A549 (cell line): ENCODE results near the gene DDX47. TPM values are rescaled to one million over a fixed set of nuclear protein-coding genes. Genes with fewer than 3 reads are reported as not detected.

Experiments used
- ATAC-seq, 2 experiments: fragments of 200-7000 bp in 1 of 2; fragments of >200 bp in 1 of 2; cut with Nextera tagmentation in 1 of 2; cut with Tn5 transposase in 1 of 2; 3 replicates each; pipeline versions ENCODE4 v1.8.0 to v1.9.1; 2018 to 2020; ENCODE audit warnings: mild to moderate bottlenecking in 1 of 2, moderate library complexity in 1 of 2
- CTCF ChIA-PET: fragments of 300-600 bp; sonication (Branson Sonifier 250); formaldehyde crosslinking; extraction: SDS; loops from one replicate; lab custom pipeline; 2021; ENCODE audit warnings: antibody characterized with exemption, inconsistent platforms; lab: Yijun Ruan, JAX
- POLR2A ChIA-PET: fragments of 350-600 bp; formaldehyde crosslinking; extraction: SDS; loops from one replicate; lab custom pipeline; 2021; ENCODE audit warnings: antibody characterized with exemption, inconsistent platforms; lab: Yijun Ruan, JAX
- DNase-seq, 2 experiments: peaks; one replicate each; pipeline versions ENCODE4 v3.0.0 to v3.0.0-alpha.2; 2011 to 2016; ENCODE audit warnings: low read depth in 1 of 2, low spot score in 1 of 2
- FAIRE-seq: peaks from 2 replicates; lab custom pipeline; 2011; peaks lifted over from hg19 to GRCh38; lab: Jason Lieb, UNC
- H3K27ac ChIP-seq, 2 experiments: fragments of >200 bp; sonication (Bioruptor Twin); formaldehyde crosslinking; 3 replicates each; pipeline ENCODE4 v1.5.1; 2016 to 2017
- H3K4me1 ChIP-seq: fragments of >200 bp; sonication (Bioruptor Twin); formaldehyde crosslinking; 3 replicates; pipeline ENCODE4 v1.6.1; 2016
- H3K4me2 ChIP-seq: fragments of >200 bp; sonication (Bioruptor Twin); formaldehyde crosslinking; 3 replicates; pipeline ENCODE4 v1.6.1; 2016
- H3K4me3 ChIP-seq: fragments of >200 bp; sonication (Bioruptor Twin); formaldehyde crosslinking; 3 replicates; pipeline ENCODE4 v1.5.1; 2016
- H3K9me3 ChIP-seq: fragments of >200 bp; sonication (Bioruptor Twin); formaldehyde crosslinking; 3 replicates; pipeline ENCODE4 v1.6.1; 2016
- EHF ChIP-seq: fragments of 250-450 bp; sonication (Bioruptor Pico); IDR thresholded peaks from 2 replicates; pipeline ENCODE4 v1.5.0; 2020; ENCODE audit warnings: mild to moderate bottlenecking
- FOSB ChIP-seq: fragments of 250-450 bp; sonication (Bioruptor Pico); IDR thresholded peaks from 2 replicates; pipeline ENCODE4 v1.5.0; 2020; ENCODE audit warnings: mild to moderate bottlenecking, moderate library complexity
- HEYL ChIP-seq: fragments of 250-450 bp; sonication (Bioruptor Pico); IDR thresholded peaks from 2 replicates; pipeline ENCODE4 v1.8.0; 2021; ENCODE audit warnings: mild to moderate bottlenecking, moderate library complexity
- HOXA7 ChIP-seq: fragments of 250-450 bp; sonication (Bioruptor Pico); IDR thresholded peaks from 2 replicates; pipeline ENCODE4 v1.5.0; 2020; ENCODE audit warnings: mild to moderate bottlenecking, moderate library complexity
- HOXB13 ChIP-seq: fragments of 250-450 bp; sonication (Bioruptor Pico); IDR thresholded peaks from 2 replicates; pipeline ENCODE4 v1.5.0; 2020; ENCODE audit warnings: low read depth, mild to moderate bottlenecking, moderate library complexity
- HOXB5 ChIP-seq: fragments of 250-450 bp; sonication (Bioruptor Pico); IDR thresholded peaks from 2 replicates; pipeline ENCODE4 v1.5.0; 2020; ENCODE audit warnings: mild to moderate bottlenecking, moderate library complexity
- KDM1A ChIP-seq: fragments of 200-600 bp; sonication (generic); IDR thresholded peaks from 2 replicates; pipeline ENCODE4 v1.6.1; 2016; ENCODE audit warnings: low read depth, mild to moderate bottlenecking
- MYC ChIP-seq: IDR thresholded peaks from 2 replicates; pipeline ENCODE4 v1.6.1; 2012; ENCODE audit warnings: mild to moderate bottlenecking, inconsistent platforms, low read length, improper control_type of control experiment, borderline replicate concordance
- NPAS2 ChIP-seq: fragments of 250-450 bp; sonication (Bioruptor Pico); IDR thresholded peaks from 2 replicates; pipeline ENCODE4 v1.8.0; 2022; ENCODE audit warnings: mild to moderate bottlenecking, moderate library complexity, borderline replicate concordance
- POLR2AphosphoS2 ChIP-seq: conservative IDR thresholded peaks from 2 replicates; pipeline ENCODE4 v1.6.1; 2012; ENCODE audit warnings: low read length, improper control_type of control experiment, inconsistent platforms
- RARB ChIP-seq: fragments of 250-450 bp; sonication (Bioruptor Pico); IDR thresholded peaks from 2 replicates; pipeline ENCODE4 v1.8.0; 2021; ENCODE audit warnings: mild to moderate bottlenecking, moderate library complexity
- RCOR1 ChIP-seq: fragments of 150-350 bp; IDR thresholded peaks from 2 replicates; pipeline ENCODE4 v1.6.1; 2014; ENCODE audit warnings: antibody characterized with exemption, low read length, low read depth
- RFX5 ChIP-seq: fragments of 450-650 bp; IDR thresholded peaks from 2 replicates; pipeline ENCODE4 v1.7.1; 2014; ENCODE audit warnings: antibody characterized with exemption, mild to moderate bottlenecking, moderate library complexity
- TFCP2L1 ChIP-seq: fragments of 250-450 bp; sonication (Bioruptor Pico); IDR thresholded peaks from 2 replicates; pipeline ENCODE4 v1.5.0; 2021; ENCODE audit warnings: mild to moderate bottlenecking
- TP53 ChIP-seq: fragments of 250-450 bp; sonication (Bioruptor Pico); IDR thresholded peaks from 2 replicates; pipeline ENCODE4 v1.5.0; 2021; ENCODE audit warnings: mild to moderate bottlenecking, moderate library complexity
- ZFP36 ChIP-seq: fragments of 450-650 bp; IDR thresholded peaks from 2 replicates; pipeline ENCODE4 v1.6.1; 2014; ENCODE audit warnings: borderline replicate concordance; ENCODE audit not compliant: partially characterized antibody
- ZNF302 ChIP-seq: fragments of 250-450 bp; sonication (Bioruptor Pico); IDR thresholded peaks from 2 replicates; pipeline ENCODE4 v1.9.0; 2021; ENCODE audit warnings: inconsistent platforms, mild to moderate bottlenecking, moderate library complexity
- ZSCAN20 ChIP-seq: fragments of 250-450 bp; sonication (Bioruptor Pico); IDR thresholded peaks from 2 replicates; pipeline ENCODE4 v1.8.0; 2022; ENCODE audit warnings: mild to moderate bottlenecking, moderate library complexity
- WGBS: methylation state at CpG from one replicate; pipeline ENCODE4 v1.1.6; 2017; ENCODE audit errors: missing lambda C conversion rate; 5-methylcytosine and 5-hydroxymethylcytosine counted together
- polyA plus RNA-seq, 4 experiments: library from polyadenylated mRNA; depleted of rRNA in 3 of 4; stranded (reverse); fragments of >200 nt; fragmentation: RNase III in 1 of 4; extraction: RNeasy Plus Mini Kit Qiagen cat#74134 plus additional on column Dnase treatment in 1 of 4; gene quantifications; 2 replicates in 3 of 4; 3 replicates in 1 of 4; pipeline ENCODE4 v1.2.3, GENCODE V29; 2011 to 2017
- TF ChIP-seq, protein P1 (sequence below): IDR thresholded peaks from 2 replicates; pipeline ENCODE4 v1.6.1; 2012
- TF ChIP-seq, protein P2 (sequence below): fragments of 250-450 bp; sonication (Bioruptor Pico); IDR thresholded peaks from 2 replicates; pipeline ENCODE4 v1.5.0; 2020; ENCODE audit warnings: low read depth, mild to moderate bottlenecking, moderate library complexity
- TF ChIP-seq, protein P3 (sequence below): fragments of 250-450 bp; sonication (Bioruptor Pico); IDR thresholded peaks from 2 replicates; pipeline ENCODE4 v1.5.0; 2021; ENCODE audit warnings: mild to moderate bottlenecking, moderate library complexity, borderline replicate concordance

DDX47 gene
- polyA plus RNA-seq, 2 of the 4 experiments (the other 2 are of a cell fraction): 81.6 to 144 TPM

DNA sequence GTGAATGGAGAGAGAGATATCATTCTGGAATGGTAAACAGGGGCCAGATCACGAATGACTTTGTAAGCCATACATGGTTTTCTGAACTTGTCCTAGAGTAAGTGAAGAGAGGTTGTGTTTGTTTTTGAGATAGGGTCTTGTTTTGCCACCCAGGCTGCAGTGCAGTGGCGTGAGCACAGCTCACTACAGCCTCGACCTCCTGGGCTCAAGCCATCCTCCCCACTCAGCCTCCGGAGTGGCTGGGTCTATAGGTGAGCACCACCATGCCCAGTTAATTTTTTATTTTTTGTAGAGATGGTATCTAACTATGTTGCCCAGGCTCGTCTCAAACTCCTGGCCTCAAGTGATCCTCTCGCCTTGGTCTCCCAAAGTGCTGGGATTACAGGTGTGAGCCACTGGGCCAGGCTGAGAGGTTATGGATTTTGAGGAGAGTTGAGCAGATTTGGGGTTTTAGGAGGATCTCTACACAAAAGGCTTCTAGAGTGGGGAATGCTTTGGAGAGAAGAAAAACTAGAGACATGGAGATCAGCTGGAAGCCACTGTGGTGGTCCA lies 58.5 kb downstream of the DDX47 start:
- peak overlapping the region; percentile 97 to 98 for H3K27ac ChIP-seq
- WGBS: 39% methylated on average over 6 of the region's 6 CpGs
- peak overlapping the region; percentile 86 for H3K4me2 ChIP-seq
- ATAC-seq (no peak; a peak in 2 of 6 replicates), DNase-seq (no peak), FAIRE-seq (no peak)
- CTCF ChIA-PET: interaction anchor here (0.6 to 5.0 kb wide), 7 partner anchors 12 to 110 kb away, joined by 3 to 34 read pairs (median 4); partner anchors contain the start of gene GPRC5A
- H3K4me1 ChIP-seq: peaks cover 61% of the 10 kb centered on the region
- POLR2A ChIA-PET: interaction anchor here (1.2 to 3.3 kb wide), 2 partner anchors 20 to 35 kb away, joined by 4 to 28 read pairs; partner anchors contain the start of gene GPRC5A
- TF ChIP-seq, protein P1, sequence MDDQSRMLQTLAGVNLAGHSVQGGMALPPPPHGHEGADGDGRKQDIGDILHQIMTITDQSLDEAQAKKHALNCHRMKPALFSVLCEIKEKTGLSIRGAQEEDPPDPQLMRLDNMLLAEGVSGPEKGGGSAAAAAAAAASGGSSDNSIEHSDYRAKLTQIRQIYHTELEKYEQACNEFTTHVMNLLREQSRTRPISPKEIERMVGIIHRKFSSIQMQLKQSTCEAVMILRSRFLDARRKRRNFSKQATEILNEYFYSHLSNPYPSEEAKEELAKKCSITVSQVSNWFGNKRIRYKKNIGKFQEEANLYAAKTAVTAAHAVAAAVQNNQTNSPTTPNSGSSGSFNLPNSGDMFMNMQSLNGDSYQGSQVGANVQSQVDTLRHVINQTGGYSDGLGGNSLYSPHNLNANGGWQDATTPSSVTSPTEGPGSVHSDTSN: no peak
- TF ChIP-seq TFCP2L1 (no peak), HOXB13 (CRISPR knock-in tag) (peak; percentile 55; the same call in 1 of the 2 replicates), RCOR1 (no peak), TP53 (CRISPR knock-in tag) (0 out of 2 replicates have a peak, but pooled peaks have one; percentile 57), RARB (CRISPR knock-in tag) (0 out of 2 replicates have a peak, but pooled peaks have one; percentile 46), ZSCAN20 (CRISPR knock-in tag) (0 out of 2 replicates have a peak, but pooled peaks have one; percentile 14), ZFP36 (no peak), POLR2AphosphoS2 (no peak), NPAS2 (CRISPR knock-in tag) (peak; percentile 18; the same call in 1 of the 2 replicates), KDM1A (no peak), MYC (no peak), HEYL (peak; percentile 89), FOSB (CRISPR knock-in tag) (peak; percentile 6; the same call in 1 of the 2 replicates), RFX5 (no peak), HOXB5 (CRISPR knock-in tag) (peak; percentile 72; the same call in 1 of the 2 replicates), HOXA7 (CRISPR knock-in tag) (no peak), ZNF302 (0 out of 2 replicates have a peak, but pooled peaks have one; percentile 48), EHF (CRISPR knock-in tag) (peak; percentile 76)
- TF ChIP-seq, protein P2, sequence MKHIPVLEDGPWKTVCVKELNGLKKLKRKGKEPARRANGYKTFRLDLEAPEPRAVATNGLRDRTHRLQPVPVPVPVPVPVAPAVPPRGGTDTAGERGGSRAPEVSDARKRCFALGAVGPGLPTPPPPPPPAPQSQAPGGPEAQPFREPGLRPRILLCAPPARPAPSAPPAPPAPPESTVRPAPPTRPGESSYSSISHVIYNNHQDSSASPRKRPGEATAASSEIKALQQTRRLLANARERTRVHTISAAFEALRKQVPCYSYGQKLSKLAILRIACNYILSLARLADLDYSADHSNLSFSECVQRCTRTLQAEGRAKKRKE: no peak
- TF ChIP-seq, protein P3, sequence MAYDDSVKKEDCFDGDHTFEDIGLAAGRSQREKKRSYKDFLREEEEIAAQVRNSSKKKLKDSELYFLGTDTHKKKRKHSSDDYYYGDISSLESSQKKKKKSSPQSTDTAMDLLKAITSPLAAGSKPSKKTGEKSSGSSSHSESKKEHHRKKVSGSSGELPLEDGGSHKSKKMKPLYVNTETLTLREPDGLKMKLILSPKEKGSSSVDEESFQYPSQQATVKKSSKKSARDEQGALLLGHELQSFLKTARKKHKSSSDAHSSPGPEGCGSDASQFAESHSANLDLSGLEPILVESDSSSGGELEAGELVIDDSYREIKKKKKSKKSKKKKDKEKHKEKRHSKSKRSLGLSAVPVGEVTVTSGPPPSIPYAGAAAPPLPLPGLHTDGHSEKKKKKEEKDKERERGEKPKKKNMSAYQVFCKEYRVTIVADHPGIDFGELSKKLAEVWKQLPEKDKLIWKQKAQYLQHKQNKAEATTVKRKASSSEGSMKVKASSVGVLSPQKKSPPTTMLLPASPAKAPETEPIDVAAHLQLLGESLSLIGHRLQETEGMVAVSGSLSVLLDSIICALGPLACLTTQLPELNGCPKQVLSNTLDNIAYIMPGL: 0 out of 2 replicates have a peak, but pooled peaks have one; percentile 27
- TF ChIP-seq, all 56 proteins: peak for 11
- peaks cover 6% of the 10 kb centered on the region; the same call in 2 of the 3 replicates for H3K9me3 ChIP-seq
- H3K4me3 ChIP-seq: 0 out of 3 replicates have a peak overlapping the region, but pooled peaks have one; percentile 28
